GM21528 (cell line): Measurements from ENCODE around the gene TSGA10.
"Not testable (repeated sequence)": the region's sequence is repeated elsewhere in the genome, so short reads cannot be mapped to it uniquely, and the experiment has no call there.

Source experiments
- ATAC-seq: cut with Tn5 transposase; IDR thresholded peaks from one replicate; pipeline ENCODE4 v1.9.1; 2021; ENCODE audit warnings: mild to moderate bottlenecking, moderate library complexity; ENCODE audit not compliant: unreplicated experiment, low FRiP score

Gene TSGA10

GRCh38 chr2:99154643-99155536, at the start of gene TSGA10, which contains the start of gene LIPT1:
Gene TSGA10 (minus strand): TSS chr2:99154942. CDS start chr2:99109439, 45,503 bp downstream.
Gene LIPT1 (plus strand): TSS chr2:99154967. CDS start chr2:99161958, 6,991 bp downstream.
- peak; percentile 96 for ATAC-seq

GRCh38 chr2:99201959-99202678, 47.4 kb upstream of the TSGA10 start:
- no peak for ATAC-seq

DNA sequence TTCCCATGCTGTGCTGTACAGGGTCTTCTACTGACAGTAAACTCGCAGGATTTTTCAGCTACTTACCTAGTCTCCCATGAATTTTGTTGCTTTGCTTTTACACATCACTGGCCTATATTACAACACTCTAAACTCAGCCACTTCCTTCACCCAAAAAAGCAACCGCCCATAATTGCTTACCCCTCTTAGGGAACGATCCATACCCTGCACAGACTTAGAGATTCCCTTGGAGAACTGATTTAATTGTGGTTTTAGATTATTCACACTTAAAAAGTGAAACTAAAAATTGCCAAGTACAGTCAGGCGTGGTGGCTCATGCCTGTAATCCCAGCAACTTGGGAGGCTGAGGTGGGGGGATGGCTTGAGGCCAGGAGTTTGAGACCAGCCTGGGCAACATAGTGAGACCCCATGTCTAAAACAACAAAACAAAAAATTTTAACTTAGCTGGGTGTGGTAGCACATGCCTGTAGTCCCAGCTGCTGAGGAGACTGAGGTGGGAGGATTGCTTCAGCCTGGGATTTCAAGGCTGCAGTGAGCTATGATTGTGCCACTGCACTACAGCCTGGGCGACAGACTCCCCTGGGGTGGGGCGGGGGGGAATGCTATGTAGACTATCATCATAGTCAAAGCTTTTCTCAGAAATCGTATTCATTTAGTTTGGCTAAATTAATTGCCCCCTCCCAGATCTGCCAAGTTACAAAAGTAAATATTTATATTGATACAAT, 45.5 kb upstream of the TSGA10 start:
- ATAC-seq, result no peak

DNA sequence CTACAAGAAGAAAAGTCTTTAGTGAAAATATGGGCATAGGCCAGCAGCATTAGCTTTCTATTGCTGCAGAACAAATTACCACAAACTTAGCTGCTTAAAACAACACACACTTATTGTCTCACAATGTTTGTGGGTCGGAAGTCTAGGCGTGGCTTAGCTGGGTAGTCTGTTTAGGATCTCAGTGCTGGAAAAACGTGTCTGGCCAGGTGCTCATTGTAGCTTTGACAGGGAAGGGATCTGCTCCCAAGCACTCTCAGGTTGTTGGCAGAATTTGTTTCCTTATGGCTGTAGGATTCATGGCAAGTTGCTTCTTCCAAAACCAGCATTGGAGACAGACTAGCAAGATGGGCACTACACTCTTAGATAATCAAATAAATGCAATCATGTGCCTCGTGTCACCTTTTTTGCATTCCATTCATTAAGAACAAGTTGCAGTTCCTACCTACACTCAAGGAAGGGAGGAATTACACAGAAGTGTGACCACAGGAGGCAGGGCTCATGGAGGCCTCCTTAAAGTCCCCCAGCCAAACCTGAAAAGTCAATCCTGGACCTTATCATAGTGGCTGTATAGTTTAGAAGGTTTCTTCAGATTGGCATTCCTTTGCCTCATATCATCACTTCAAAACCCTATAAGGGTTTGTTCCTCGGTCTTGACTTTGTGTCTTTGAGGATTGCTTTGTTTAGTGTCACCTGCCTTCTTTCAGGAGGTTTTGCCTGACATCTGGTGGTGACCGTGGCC, 43.5 kb upstream of the TSGA10 start:
- no peak for ATAC-seq

DNA sequence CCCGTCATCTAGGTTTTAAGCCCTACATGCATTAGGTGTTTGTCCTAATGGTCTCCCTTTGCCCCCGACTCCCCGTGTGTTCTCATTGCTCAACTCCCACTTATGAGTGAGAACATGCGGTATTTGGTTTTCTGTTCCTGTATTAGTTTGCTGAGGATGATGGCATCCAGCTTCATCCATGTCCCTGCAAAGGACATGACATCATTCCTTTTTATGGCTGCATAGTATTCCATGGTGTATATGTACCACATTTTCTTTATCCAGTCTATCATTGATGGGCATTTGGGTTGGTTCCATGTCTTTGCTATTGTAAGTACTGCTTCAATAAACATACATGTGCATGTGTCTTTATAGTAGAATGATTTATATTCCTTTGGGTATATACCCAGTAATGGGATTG, 37.6 kb upstream of the TSGA10 start:
- ATAC-seq, result not testable (repeated sequence)

- ATAC-seq, result no peak
Observed at GRCh38 chr2:99190548-99190947, 35.8 kb upstream of the TSGA10 start.

- no peak for ATAC-seq
Observed at GRCh38 chr2:99188357-99188756, 33.6 kb upstream of the TSGA10 start.

DNA sequence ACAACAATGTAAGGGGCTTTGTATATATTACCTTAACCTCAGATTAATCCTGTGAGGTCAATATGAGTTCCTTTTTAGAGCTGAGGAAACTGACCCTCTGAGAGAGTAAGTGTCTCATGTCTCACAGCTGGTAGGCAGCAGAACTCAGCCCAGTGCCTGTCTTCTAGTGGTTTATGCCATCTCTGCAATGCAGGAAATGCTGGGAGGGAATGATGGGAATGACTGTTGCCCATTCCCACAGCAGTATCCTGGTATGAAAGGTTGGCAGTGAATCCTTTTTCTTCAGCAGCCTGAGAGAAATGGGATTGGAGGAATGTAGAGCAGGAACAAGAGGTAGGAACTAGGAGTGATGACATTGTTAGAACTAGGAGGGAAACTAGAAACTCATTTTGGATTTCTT, 32.3 kb upstream of the TSGA10 start:
- ATAC-seq, result no peak

DNA sequence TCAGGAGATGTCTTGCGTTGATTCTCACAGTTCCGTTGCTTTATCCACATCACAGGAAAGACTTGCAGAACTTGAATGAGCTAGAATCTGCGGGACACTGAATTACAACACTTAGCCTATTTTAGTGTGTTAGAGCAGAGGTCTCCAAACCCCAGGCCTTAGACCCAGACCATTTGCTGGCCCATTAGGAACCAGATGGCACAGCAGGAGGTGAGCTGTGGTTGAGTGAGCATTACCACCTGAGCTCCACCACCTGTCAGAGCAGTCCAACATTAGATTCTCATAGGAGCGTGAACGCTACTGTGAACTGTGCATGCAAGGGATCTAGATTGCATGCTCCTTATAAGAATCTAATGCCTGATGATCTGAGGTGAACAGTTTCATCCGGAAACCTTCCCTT, 30.1 kb upstream of the TSGA10 start:
- no peak for ATAC-seq

GRCh38 chr2:99183025-99183424, 28.3 kb upstream of the TSGA10 start:
- no peak for ATAC-seq

GRCh38 chr2:99181624-99182000, 26.9 kb upstream of the TSGA10 start:
- no peak for ATAC-seq

DNA sequence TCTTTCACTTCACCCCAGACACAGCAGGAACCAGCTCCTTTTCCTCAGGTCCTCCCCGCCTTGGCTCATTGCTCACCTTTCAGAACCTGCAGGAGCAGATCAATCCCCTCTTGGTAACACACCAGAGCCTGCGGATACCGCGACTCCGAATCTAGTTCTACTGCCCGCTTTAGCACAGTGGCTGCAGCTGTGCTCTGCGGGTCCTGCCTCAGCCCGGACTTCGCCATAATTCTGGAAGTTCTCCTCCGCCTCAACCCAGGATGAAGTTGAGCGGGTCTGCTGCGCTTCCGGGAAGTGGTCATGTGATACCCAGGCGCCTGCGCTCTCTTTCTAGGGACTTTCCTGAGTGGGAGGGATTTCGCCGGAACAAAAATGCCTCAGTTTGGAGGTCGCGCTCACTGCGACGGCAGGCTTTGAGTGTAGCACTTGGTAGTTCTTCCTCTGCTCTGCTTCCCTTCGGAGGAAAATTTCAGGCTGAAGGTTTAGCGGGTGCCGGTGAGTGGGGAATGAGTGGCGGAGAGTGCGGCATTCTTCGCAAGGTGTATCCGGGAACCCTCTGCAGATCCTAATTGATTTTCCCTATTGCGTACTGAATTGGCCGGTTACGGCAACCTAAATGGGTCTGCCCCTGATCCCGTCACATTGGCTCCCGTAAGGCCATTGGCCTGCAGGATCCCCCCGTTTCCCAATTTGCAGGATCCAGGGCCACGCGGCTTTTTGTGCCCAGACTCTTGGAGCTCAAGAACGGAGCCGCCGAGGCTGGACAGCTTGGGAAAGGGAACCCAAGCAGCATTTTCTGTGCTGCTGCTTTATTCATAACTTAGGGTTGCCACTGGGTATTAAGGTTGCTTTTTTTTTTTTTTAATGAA, 26.2 kb upstream of the TSGA10 start, which contains the start of the genes MITD1 and MRPL30:
Gene MITD1, minus strand, starts transcription at position 304 of the 869 bp plus-strand sequence. Its CDS starts 77 bp downstream, at position 227.
Gene MRPL30, plus strand, starts transcription at position 430 of the 869 bp plus-strand sequence. CDS start 5,020 bp downstream, outside the sequence.
- peak; percentile 91 for ATAC-seq

DNA sequence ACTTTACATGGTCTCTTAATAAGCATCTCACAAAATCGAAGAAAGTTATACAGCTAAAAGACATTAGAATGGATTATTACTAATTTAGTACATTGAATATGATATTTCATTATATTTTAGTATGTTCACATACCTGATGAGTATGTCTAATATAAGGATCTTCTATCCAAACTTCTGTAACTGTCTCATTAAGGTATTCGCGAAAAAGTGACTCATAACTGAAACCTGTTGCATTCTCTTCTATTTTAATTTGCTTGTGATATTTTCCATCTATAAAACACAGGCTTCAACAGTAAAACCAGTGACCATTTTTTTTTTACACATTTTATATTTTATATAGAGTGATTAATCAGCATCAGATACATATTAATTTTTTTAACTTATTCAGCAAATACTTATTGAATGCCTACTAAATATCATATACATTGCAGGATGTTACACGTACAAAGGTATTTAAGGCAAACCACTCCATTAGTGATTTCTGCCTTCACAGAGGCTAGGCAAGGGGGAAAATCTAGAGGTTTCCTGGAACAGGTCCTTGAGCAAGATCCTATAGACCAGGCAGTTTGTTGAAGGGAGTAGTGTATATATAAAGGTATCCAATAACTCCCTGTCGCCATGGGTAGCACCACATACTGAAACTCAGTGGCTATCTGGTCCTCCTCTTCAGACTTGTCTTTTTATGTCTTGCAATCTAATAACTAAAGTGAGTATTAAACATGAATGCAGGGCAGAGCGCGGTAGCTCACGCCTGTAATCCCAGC, 16.8 kb upstream of the TSGA10 start:
- ATAC-seq, result no peak

DNA sequence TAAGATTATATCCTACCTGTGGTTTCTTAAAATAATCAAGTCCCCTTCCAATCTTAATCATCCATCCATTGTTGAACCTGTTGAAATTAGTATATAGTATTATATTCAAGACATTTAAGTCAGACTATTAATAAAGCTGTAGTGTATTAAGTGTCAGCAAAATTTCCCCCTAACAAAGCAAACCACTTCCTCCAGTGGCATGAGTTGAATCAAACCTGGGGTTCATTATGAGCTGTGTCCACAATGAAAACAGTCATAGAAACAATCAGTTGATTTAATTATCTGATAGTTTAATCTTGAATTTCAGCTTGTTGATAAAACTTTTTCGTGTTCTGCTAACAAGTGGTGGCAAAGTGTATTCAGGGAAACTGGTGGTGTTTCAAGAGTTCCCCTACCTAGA, 14.8 kb upstream of the TSGA10 start:
- no peak for ATAC-seq

DNA sequence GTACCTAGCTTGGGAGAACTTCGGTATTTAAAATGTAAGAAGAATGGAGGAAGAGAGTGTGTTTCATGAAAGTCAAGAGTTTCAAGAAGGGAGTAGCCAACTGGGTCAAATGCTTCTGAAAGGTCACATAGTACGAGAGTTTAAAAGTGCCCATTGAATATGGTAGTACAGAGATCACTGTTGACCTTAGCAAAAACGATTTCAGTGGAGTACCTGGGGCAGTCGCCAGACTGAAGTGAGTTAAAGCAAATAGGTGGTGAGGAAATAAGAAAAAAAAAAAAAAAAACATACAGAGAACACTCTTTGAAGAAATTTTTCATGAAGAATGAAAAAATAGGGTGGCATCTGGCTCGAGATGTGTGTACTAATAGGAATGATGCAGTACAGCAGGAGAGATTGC, 11.5 kb upstream of the TSGA10 start:
- no peak for ATAC-seq

GRCh38 chr2:99159594-99159993, 4.9 kb upstream of the TSGA10 start:
- ATAC-seq, result no peak

- ATAC-seq, result no peak
Observed at GRCh38 chr2:99158599-99158998, 3.9 kb upstream of the TSGA10 start.

- ATAC-seq, result no peak
Observed at GRCh38 chr2:99156891-99157290, 2.1 kb upstream of the TSGA10 start.
